Gastrocnemius medialis (tissue), 4 donors: ENCODE results near the gene XPC. TPM values are rescaled to one million over a fixed set of nuclear protein-coding genes. Genes with fewer than 3 reads are reported as not detected.

Source experiments
- ATAC-seq, 2 donors: fragments of 150-250 bp; one replicate each; pipeline ENCODE4 v1.9.1; 2016
- DNase-seq, 2 donors: peaks; one replicate each; pipeline ENCODE4 v3.0.0-alpha.2; 2019
- H3K27ac ChIP-seq, 4 donors: fragments of 200-600 bp; sonication (generic); 1 replicate in 1 of 4; 2 replicates in 3 of 4; pipeline ENCODE4 v1.5.1; 2016 to 2018; ENCODE audit warnings: mild to moderate bottlenecking in 2 of 4, moderate library complexity in 1 of 4
- H3K27me3 ChIP-seq, 3 donors: fragments of 200-600 bp; sonication (generic) in 2 of 3; 1 replicate in 1 of 3; 2 replicates in 2 of 3; pipeline versions ENCODE4 v1.5.1 to v1.6.0; 2016 to 2019; ENCODE audit warnings: mild to moderate bottlenecking in 1 of 3, moderate library complexity in 1 of 3
- H3K36me3 ChIP-seq, 2 donors: fragments of 200-600 bp; sonication (generic) in 1 of 2; one replicate each; pipeline ENCODE4 v1.5.1; 2017 to 2018
- H3K4me1 ChIP-seq, 2 donors: fragments of 200-600 bp; sonication (generic) in 1 of 2; one replicate each; pipeline ENCODE4 v1.5.1; 2016 to 2017; ENCODE audit warnings: mild to moderate bottlenecking in 2 of 2
- H3K4me3 ChIP-seq, 4 donors: fragments of 200-600 bp; sonication (generic) in 3 of 4; 1 replicate in 1 of 4; 2 replicates in 3 of 4; pipeline ENCODE4 v1.5.1; 2016 to 2019; ENCODE audit warnings: mild to moderate bottlenecking in 2 of 4
- H3K9me3 ChIP-seq, 3 donors: fragments of 200-600 bp; sonication (generic) in 2 of 3; 1 replicate in 1 of 3; 2 replicates in 2 of 3; pipeline ENCODE4 v1.5.1; 2016 to 2019
- CTCF ChIP-seq, 5 experiments: fragments of 450-650 bp in 3 of 5; fragments of 200-600 bp in 2 of 5; sonication (generic) in 2 of 5; IDR thresholded peaks in 4 of 5; conservative IDR thresholded peaks in 1 of 5; 1 replicate in 4 of 5; 2 replicates in 1 of 5; pipeline ENCODE4 v1.5.1; 2016 to 2019; ENCODE audit warnings: antibody characterized with exemption in 5 of 5, mild to moderate bottlenecking in 3 of 5, moderate library complexity in 3 of 5
- POLR2A ChIP-seq, 2 donors: fragments of 450-650 bp; IDR thresholded peaks; one replicate each; pipeline ENCODE4 v1.6.1; 2017; ENCODE audit warnings: antibody characterized with exemption in 2 of 2, mild to moderate bottlenecking in 2 of 2, moderate library complexity in 2 of 2
- in situ Hi-C, 4 donors: fragments of 200-750 bp; cut with MboI; loops; one replicate each; pipeline versions ENCODE4 v1.15.0 to v1.8.0; 2017; ENCODE audit warnings: low sequenced_read_pairs in 4 of 4
- intact Hi-C: fragments of 100-400 bp; cut with DNase I; formaldehyde crosslinking; loops from one replicate; pipeline ENCODE4 v1.15.1; 2023; ENCODE audit warnings: low total_unique reads
- total RNA-seq, 4 donors: library from RNA; depleted of rRNA; stranded (reverse); fragments of >200 nt; gene quantifications; one replicate each; pipeline versions ENCODE4 v1.1.0 to v1.2.3, GENCODE V29; 2016

XPC gene
- total RNA-seq, 4 donors from 2014 or later: 22.0 to 30.6 (median 27.0) TPM

- in situ Hi-C loops: no loop called here
- no peaks in the 10 kb centered on the region for H3K27me3 ChIP-seq
- H3K27ac ChIP-seq: no peak overlapping the region
- intact Hi-C loops: no loop called here
- no peak overlapping the region for H3K4me3 ChIP-seq
- H3K36me3 ChIP-seq: peaks cover 0 to 54% of the 10 kb centered on the region in 2 donors
- H3K4me1 ChIP-seq: peaks cover 18 to 33% of the 10 kb centered on the region in 2 donors
- ATAC-seq (no peak), DNase-seq (no peak)
- H3K9me3 ChIP-seq: no peaks in the 10 kb centered on the region
- TF ChIP-seq CTCF (IDR thresholded peaks at IDR 0.05 in 4 of 5, conservative IDR thresholded peaks at IDR 0.05 in 1 of 5): no peak
- TF ChIP-seq POLR2A (IDR thresholded peaks at IDR 0.05): no peak
These were observed 5.9 kb downstream of the XPC start for GRCh38 chr3:14172496-14172895.

- intact Hi-C loops (no loop called here), in situ Hi-C loops (no loop called here)
- TF ChIP-seq POLR2A (IDR thresholded peaks at IDR 0.05): no peak
- TF ChIP-seq CTCF (IDR thresholded peaks at IDR 0.05 in 4 of 5, conservative IDR thresholded peaks at IDR 0.05 in 1 of 5): no peak
- ATAC-seq: no peak
- Histone ChIP-seq H3K27me3 (no peaks in the 10 kb centered on the region), H3K4me3 (no peak overlapping the region), H3K36me3 (peaks cover 0 to 69% of the 10 kb centered on the region in 2 donors), H3K9me3 (no peaks in the 10 kb centered on the region), H3K4me1 (peaks cover 3 to 32% of the 10 kb centered on the region in 2 donors), H3K27ac (no peak overlapping the region)
- no peak for DNase-seq
These were observed 7.8 kb downstream of the XPC start for GRCh38 chr3:14170531-14171159.

GRCh38 chr3:14169871-14170270 is 8.5 kb downstream of the XPC start:
- in situ Hi-C loops (no loop called here), intact Hi-C loops (no loop called here)
- H3K9me3 ChIP-seq: no peaks in the 10 kb centered on the region
- no peaks in the 10 kb centered on the region for H3K27me3 ChIP-seq
- no peak for DNase-seq
- no peak for ATAC-seq
- TF ChIP-seq POLR2A (IDR thresholded peaks at IDR 0.05): no peak
- TF ChIP-seq CTCF (IDR thresholded peaks at IDR 0.05 in 4 of 5, conservative IDR thresholded peaks at IDR 0.05 in 1 of 5): no peak
- no peak overlapping the region for H3K4me3 ChIP-seq
- peaks cover 0 to 31% of the 10 kb centered on the region in 2 donors for H3K4me1 ChIP-seq
- H3K36me3 ChIP-seq: peaks cover 0 to 77% of the 10 kb centered on the region in 2 donors
- H3K27ac ChIP-seq: no peak overlapping the region

- Histone ChIP-seq H3K36me3 (peaks cover 0 to 81% of the 10 kb centered on the region in 2 donors), H3K9me3 (no peaks in the 10 kb centered on the region), H3K27me3 (no peaks in the 10 kb centered on the region), H3K4me3 (no peak overlapping the region), H3K4me1 (peaks cover 0 to 27% of the 10 kb centered on the region in 2 donors), H3K27ac (no peak overlapping the region)
- in situ Hi-C loops (no loop called here), intact Hi-C loops (no loop called here)
- DNase-seq (no peak), ATAC-seq (no peak)
- TF ChIP-seq CTCF (IDR thresholded peaks at IDR 0.05 in 4 of 5, conservative IDR thresholded peaks at IDR 0.05 in 1 of 5): no peak
- no peak for TF ChIP-seq POLR2A (IDR thresholded peaks at IDR 0.05)
These were observed 9.0 kb downstream of the XPC start for GRCh38 chr3:14169435-14169834.
